Adrenal gland (tissue), 12 donors: Measurements from ENCODE around the gene RBPJ. TPM values are rescaled to one million over a fixed set of nuclear protein-coding genes. Genes with fewer than 3 reads are reported as not detected.
"Not testable (repeated sequence)": the region's sequence is repeated elsewhere in the genome, so short reads cannot be mapped to it uniquely, and the experiment has no call there.

Experiments
- DNase-seq, 7 donors: peaks; one replicate each; pipeline ENCODE4 v3.0.0-alpha.2; 2019 to 2020
- H3K27ac ChIP-seq, 5 donors: fragments of 200-600 bp; sonication (generic) in 4 of 5; 1 replicate in 3 of 5; 2 replicates in 2 of 5; pipeline versions ENCODE4 v1.5.1 to v1.8.0; 2016 to 2020; ENCODE audit warnings: mild to moderate bottlenecking in 1 of 5
- H3K27me3 ChIP-seq: fragments of 200-600 bp; 2 replicates; pipeline ENCODE4 v1.8.0; 2021
- H3K36me3 ChIP-seq, 2 donors: fragments of 200-600 bp; replicated peaks in 1 of 2; 1 replicate in 1 of 2; 2 replicates in 1 of 2; pipeline versions ENCODE4 v1.5.1 to v1.8.0; 2018 to 2022
- H3K4me1 ChIP-seq, 2 donors: fragments of 200-600 bp; replicated peaks in 1 of 2; 1 replicate in 1 of 2; 2 replicates in 1 of 2; pipeline versions ENCODE4 v1.5.1 to v1.8.0; 2018 to 2021
- H3K4me3 ChIP-seq, 4 donors: fragments of 200-600 bp; sonication (generic) in 3 of 4; one replicate each; pipeline ENCODE4 v1.5.1; 2016 to 2018
- H3K9me3 ChIP-seq, 3 donors: fragments of 200-600 bp; sonication (generic) in 1 of 3; replicated peaks in 1 of 3; 1 replicate in 2 of 3; 2 replicates in 1 of 3; pipeline versions ENCODE4 v1.5.1 to v1.8.0; 2016 to 2021
- CTCF ChIP-seq, 6 experiments: fragments of 450-650 bp in 4 of 6; fragments of 200-600 bp in 2 of 6; sonication (generic) in 1 of 6; IDR thresholded peaks; 1 replicate in 5 of 6; 2 replicates in 1 of 6; pipeline versions ENCODE4 v1.5.1 to v1.8.0; 2016 to 2021; ENCODE audit warnings: antibody characterized with exemption in 6 of 6, mild to moderate bottlenecking in 2 of 6, moderate library complexity in 1 of 6
- POLR2A ChIP-seq, 2 donors: fragments of 450-650 bp; IDR thresholded peaks; one replicate each; pipeline ENCODE4 v1.6.1; 2017; ENCODE audit warnings: antibody characterized with exemption in 2 of 2, mild to moderate bottlenecking in 2 of 2, moderate library complexity in 1 of 2
- WGBS, 4 donors: extraction: QIAGEN DNeasy Blood & Tissue Kit in 2 of 4; methylation state at CpG; one replicate each; pipeline versions ENCODE4 v1.1.5 to v1.1.7; 2013 to 2017; 5-methylcytosine and 5-hydroxymethylcytosine counted together
- intact Hi-C, 2 donors: fragments of 100-400 bp; cut with DNase I; formaldehyde crosslinking; loops; one replicate each; pipeline versions ENCODE4 v1.14.1 to v1.15.0; 2022 to 2023
- polyA plus RNA-seq, 3 donors: library from polyadenylated mRNA; stranded (reverse); fragments of 200-250 nt in 2 of 3; fragments of 350-450 nt in 1 of 3; fragmentation: Illumina TruSeq in 1 of 3; extraction: RNeasy Lipid Tissue Mini Kit (QIAGEN cat#74804) in 1 of 3; gene quantifications; one replicate each; pipeline ENCODE4 v1.2.3, GENCODE V29; 2013 to 2014
- total RNA-seq, 9 donors: library from RNA; depleted of rRNA in 4 of 9; stranded (reverse); fragments of >200 nt in 4 of 9; fragments of 120-200 nt in 1 of 9; fragmentation: NEBNext Ultra II Directional in 1 of 9; extraction: Animal tissue kit (Norgen Biotek cat#: 25700) in 1 of 9; gene quantifications; one replicate each; pipeline versions ENCODE4 v1.1.0 to v1.2.4, GENCODE V29; 2013 to 2023
- donor health status: healthy with polysubstance abuse.
- donor health status: Bipolar disorder and iron deficiency.
- donor health status: DM: yes; HTN: yes; CAD: no.
- donor health status: DM: no; HTN: no; CAD: no.
- donor health status: DM: no; HTN: no; CAD: no.
- donor health status: DM: yes; HTN: yes; CAD: no.

Gene RBPJ
- total and polyA plus RNA-seq, 12 donors, result 23.4 to 76.1 (median 51.8) TPM

GRCh38 chr4:26351685-26352084, 30.9 kb downstream of the RBPJ start:
- DNase-seq, result no peak
- Histone ChIP-seq H3K27ac (no peak overlapping the region), H3K4me1 (peaks cover 9 to 24% of the 10 kb centered on the region in 2 donors), H3K9me3 (no peaks in the 10 kb centered on the region), H3K36me3 (no peaks in the 10 kb centered on the region), H3K27me3 (no peaks in the 10 kb centered on the region), H3K4me3 (no peak overlapping the region)
- 88 to 96% (median 94%) methylated on average over 2 of the region's 2 CpGs for WGBS, 4 donors
- intact Hi-C loops, result no loop called here
- no peak for TF ChIP-seq POLR2A (IDR thresholded peaks at IDR 0.05)
- no peak for TF ChIP-seq CTCF (IDR thresholded peaks at IDR 0.05)

- Histone ChIP-seq H3K9me3 (no peaks in the 10 kb centered on the region), H3K27me3 (no peaks in the 10 kb centered on the region), H3K4me1 (peaks cover 9 to 15% of the 10 kb centered on the region in 2 donors), H3K36me3 (no peaks in the 10 kb centered on the region), H3K4me3 (no peak overlapping the region), H3K27ac (no peak overlapping the region)
- intact Hi-C loops, result no loop called here
- TF ChIP-seq CTCF (IDR thresholded peaks at IDR 0.05) (no peak), POLR2A (IDR thresholded peaks at IDR 0.05) (no peak)
- DNase-seq, result no peak
- 56 to 72% (median 69%) methylated on average over 7 of the region's 7 CpGs for WGBS, 4 donors
These were observed 33.7 kb downstream of the RBPJ start for GRCh38 chr4:26354491-26354890.

- intact Hi-C loops, result no loop called here
- no peaks in the 10 kb centered on the region for H3K9me3 ChIP-seq
- H3K27me3 ChIP-seq, result no peaks in the 10 kb centered on the region
- no peak overlapping the region for H3K27ac ChIP-seq
- peaks cover 9 to 15% of the 10 kb centered on the region in 2 donors for H3K4me1 ChIP-seq
- no peak overlapping the region for H3K4me3 ChIP-seq
- no peak for DNase-seq
- TF ChIP-seq POLR2A (IDR thresholded peaks at IDR 0.05) (no peak), CTCF (IDR thresholded peaks at IDR 0.05) (no peak)
- H3K36me3 ChIP-seq, result no peaks in the 10 kb centered on the region
- 81 to 92% (median 84%) methylated on average over 1 of the region's 1 CpG for WGBS, 4 donors
These were observed 34.7 kb downstream of the RBPJ start for GRCh38 chr4:26355392-26356052.

- Histone ChIP-seq H3K4me1 (peaks cover 9 to 16% of the 10 kb centered on the region in 2 donors), H3K9me3 (no peaks in the 10 kb centered on the region), H3K27me3 (no peaks in the 10 kb centered on the region), H3K4me3 (no peak overlapping the region), H3K36me3 (no peaks in the 10 kb centered on the region), H3K27ac (peak overlapping the region in 1 of 5 donors; percentile 8)
- peak in 1 of 7 donors; percentile 20 for DNase-seq
- 42 to 49% (median 46%) methylated on average over 2 of the region's 2 CpGs for WGBS, 4 donors
- intact Hi-C loops, result no loop called here
- TF ChIP-seq POLR2A (IDR thresholded peaks at IDR 0.05), result no peak
- no peak for TF ChIP-seq CTCF (IDR thresholded peaks at IDR 0.05)
These were observed 35.3 kb downstream of the RBPJ start for GRCh38 chr4:26356081-26356501.

GRCh38 chr4:26359521-26359920, 38.7 kb downstream of the RBPJ start:
- H3K9me3 ChIP-seq, intact Hi-C loops, DNase-seq, H3K27me3 ChIP-seq, H3K4me3 ChIP-seq, H3K36me3 ChIP-seq, H3K27ac ChIP-seq: not testable (repeated sequence)
- peaks cover 7 to 20% of the 10 kb centered on the region in 2 donors for H3K4me1 ChIP-seq
- 65 to 90% (median 88%) methylated on average over 18 to 32 of the region's 32 CpGs for WGBS, 4 donors
